ENCODE data around the gene PCGF1.

Gene PCGF1

DNA sequence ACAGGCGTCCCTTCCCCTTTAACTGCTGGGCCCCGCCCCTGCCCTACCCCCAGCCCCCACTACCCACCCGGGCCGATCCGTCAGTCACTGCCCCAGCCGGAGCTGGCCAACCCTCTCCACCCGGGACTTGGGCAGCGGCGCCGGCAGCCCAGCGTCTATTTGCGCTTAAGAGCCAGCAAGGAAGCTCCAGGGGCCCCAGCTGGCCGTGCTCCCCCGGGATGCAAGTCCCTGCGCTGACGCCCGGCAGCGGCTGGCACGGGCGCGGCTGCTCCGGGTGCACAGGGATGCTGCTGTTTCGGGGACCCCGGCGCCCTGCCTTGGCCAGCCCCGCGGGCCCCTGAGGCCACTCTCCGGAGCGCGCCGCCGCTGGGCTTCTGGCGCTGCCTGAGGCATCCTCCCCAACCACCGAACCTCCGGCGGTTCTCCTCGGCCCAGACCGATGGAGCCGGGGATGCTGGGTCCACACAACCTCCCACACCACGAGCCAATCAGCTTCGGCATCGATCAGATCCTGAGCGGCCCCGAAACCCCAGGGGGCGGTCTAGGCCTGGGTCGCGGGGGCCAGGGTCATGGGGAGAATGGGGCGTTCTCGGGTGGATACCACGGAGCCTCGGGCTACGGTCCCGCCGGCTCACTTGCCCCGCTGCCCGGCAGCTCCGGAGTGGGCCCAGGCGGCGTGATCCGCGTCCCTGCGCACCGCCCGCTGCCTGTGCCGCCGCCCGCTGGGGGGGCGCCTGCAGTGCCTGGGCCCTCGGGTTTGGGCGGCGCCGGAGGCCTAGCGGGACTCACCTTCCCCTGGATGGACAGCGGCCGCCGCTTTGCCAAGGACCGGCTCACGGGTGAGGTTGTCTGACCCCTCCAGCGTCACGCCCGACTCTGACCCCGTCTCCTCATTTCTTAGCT, 7.1 kb upstream of the PCGF1 start, which contains the start of gene TLX2:
Gene TLX2 (plus strand): TSS at position 83 of the 903 bp plus-strand sequence. CDS start 357 bp downstream, at position 440.
- no peak for DNase-seq

DNA sequence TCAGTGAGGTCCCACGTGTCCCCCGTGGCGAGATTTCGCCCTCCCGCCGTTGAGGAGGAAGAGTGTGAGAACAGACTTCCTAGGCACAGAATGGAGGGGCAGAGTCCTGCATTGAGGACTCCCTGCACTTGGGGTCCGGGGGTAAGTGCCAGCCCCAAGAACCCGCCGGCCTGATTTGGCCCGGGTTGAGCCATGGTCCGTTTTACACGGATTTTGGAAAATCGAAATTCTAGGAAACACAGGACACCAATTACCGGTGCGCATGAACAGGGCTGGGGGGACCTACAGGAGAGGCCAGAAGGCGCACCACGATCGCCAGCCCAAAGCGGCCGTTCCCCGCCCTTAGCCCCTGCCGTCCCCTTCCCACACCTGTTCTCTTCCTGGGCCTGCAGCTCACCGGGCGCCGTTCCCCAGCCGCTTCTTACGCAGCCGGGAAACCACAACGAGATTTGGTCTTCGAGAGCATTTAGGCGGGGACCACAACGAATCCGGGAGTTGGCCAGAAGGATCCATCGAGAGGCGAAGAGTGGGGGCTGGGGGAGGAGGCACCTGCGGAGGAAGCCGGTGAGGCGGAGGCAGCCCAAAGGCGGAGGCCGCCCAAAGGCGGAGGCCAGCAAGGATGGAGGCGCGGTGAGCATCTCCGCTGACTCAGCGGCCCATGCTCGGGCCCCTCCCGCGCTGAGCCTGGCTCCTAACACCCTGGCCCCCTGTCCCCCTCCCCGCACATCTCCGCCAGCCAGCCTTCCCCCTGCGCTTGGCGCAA, 6.3 kb upstream of the PCGF1 start:
- DNase-seq, result no peak

DNA sequence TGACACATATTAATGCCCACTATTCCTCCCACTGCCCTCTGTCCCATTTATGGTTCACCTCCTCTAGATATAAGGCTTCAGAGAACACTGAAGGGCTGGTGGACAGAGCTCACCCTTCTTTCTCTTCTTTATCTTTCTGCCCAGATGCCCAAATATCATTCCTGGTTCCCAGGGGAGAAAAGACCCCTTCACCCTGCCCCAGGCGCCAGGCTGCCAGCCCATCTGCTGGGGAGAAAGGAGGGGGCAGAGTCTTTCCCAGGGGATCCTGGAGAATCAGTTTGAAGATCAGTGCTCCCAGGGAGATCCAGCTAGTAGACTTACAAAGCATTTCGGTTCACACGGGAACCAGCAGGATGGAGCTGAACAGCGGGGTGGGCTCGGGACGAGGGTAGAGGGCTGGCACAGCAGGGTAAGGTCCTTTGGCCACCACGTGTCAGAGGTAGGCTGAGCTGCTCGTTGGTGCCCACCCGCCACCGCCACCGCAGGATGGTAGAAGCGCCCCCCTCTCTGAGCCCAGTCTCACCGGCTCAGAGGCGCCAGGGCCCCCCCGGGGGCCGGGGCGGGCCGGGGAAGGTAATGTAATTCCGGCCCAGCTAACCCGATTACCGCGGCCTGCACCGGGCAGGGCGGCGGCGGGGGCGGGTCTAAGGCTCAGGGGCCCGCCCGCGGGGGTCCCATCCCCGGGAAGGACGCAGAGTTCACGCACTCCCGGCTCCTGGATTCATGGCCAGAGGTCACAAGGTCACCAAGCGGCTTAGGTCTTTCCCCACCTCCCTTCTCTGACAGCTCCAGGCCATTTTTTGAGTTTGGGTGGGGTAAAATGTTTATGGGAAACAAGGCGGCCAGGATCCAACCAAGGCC, 5.5 kb upstream of the PCGF1 start:
- no peak for DNase-seq

DNA sequence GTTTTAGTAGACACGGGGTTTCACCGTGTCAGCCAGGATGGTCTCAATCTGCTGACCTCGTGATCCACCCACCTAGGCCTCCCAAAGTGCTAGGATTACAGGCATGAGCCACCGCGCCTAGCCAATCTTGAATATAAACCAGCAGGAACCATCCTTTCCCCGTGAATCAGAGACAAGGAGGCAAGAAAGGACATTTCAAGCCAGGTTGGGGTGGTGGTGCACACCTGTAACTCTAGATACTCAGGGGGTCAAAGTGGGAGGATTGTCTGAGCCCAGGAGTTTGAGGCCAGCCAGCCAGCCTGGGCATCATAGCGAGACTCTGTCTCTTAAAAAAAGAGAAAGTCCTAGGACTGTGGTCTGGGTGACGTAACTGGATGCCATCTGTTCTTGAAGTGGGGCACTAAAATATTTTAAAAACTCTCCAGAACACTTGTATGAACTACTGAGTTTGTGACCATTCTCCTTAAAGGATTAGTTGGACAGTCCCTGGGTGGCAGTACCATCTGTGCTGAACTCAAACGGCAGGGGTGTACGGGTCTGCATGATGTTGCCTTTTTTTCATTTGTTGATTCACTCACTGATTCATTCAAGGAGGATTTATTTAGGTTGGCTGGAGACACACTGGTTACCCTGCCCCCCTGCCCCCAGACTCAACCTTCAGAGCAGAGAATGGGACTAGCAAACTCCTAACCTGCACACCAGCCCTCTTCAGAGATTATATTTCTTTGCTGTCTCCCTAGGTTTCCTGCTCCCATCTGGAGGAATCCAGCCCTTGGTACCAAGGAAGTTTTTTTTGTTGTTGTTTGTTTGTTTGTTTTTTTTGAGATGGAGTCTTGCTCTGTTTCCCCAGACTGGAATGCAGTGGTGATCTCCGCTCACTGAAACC, 3.9 kb upstream of the PCGF1 start:
- DNase-seq, result no peak

DNA sequence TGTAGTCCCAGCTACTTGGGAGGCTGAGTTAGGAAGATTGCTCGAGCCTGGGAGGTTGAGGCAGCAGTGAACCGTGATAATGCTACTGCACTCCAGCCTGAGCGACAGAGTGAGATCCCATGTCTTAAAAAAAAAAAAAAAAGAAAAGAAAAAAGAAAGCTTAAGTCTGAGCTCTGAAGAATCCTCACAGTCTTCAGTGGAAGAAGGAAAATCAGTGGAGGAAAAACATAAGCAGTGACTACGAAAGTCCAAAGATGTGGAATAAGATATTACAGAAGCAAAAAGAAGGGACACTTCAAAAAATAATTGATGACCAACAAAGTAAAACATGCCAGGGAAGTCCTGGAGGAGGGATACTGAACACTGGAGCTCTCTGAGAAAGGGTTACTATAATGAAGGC, 2.8 kb upstream of the PCGF1 start:
- DNase-seq, result no peak

DNA sequence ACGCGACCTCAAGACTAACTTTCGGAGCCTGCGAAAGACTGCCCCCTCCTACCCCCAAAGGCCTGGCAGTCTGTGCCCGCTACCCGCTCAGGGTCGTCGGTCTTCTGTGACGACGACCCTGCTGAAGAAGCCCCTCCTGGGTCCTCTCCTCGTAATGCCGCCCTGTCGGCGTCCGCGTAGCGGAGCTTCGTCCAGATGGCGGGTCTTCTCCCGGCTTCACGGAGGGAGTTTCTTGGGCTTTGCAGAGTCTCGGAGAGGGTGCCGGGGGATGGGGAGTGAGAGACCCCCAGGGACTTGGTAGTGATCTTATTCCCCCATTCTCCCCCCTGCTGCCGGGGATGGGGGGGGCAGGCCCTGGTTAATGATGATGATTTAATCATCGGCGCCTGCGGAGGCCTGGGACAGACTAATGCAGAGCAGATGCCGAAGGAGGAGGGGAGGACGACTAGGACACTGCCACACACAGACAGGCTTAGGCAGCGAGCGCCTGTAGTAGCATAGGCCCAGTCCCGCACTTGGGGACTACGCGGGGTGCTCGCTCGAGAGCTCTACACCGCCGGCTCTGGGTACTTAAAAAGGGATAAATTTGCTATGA, 528 bp upstream of the PCGF1 start:
- DNase-seq, result no peak

DNA sequence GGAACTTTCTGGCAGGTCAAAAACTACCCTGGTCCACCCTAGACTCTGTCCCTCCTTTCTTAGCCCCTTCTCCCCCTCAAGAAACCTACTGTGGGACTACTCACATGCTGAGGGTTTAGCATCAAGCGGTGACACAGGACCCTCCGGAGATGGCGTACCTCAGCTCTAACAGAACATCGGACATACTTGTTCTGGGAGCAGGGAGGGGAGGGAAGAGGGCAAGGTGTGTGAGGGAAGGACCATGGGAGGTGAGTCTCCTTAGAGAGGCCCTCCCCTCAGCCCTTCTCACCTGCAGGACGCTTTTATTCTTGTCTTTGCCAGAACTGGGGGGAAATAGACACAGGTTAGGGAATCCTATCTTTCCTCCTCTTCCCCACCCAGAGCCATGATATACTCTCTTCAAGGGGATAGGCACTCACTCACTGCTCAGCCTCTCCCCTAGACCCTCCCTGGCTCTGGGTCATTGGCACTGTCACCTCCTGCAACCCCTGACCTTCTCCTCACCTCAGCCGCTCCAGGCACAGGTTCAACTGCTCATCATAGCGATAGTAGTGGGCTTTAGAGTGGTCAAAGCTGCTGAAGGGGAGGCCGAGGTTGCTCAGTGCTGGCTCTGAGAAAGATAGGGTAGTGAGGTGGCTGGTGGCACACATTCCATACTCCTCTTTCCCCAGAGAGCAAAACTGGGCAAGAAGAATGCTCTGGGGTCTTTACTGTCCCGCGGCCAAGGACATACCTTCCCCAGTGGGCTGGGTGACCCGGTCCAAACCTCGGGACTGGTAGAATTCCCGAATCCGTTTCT, 1.8 kb downstream of the PCGF1 start:
- no peak for DNase-seq

DNA sequence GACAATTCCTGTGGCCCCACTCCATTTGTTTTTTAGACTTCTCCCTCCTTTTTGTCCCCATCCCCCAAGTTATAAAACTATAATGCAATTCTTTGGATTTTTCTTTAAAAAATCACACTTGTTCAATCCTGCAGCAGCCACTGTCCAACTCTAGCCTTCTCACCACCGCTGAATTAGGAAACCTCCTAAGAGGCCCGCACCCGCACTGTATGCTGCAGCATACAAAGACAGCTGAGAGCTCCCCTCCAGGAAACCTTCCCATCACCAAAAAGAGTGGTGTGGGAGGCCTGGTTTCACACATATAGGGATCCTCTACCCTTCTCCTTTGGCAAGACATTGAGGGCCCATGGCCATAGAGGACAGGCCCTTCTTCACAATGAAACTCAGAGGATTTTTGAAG, 2.9 kb downstream of the PCGF1 start:
- DNase-seq, result no peak

DNA sequence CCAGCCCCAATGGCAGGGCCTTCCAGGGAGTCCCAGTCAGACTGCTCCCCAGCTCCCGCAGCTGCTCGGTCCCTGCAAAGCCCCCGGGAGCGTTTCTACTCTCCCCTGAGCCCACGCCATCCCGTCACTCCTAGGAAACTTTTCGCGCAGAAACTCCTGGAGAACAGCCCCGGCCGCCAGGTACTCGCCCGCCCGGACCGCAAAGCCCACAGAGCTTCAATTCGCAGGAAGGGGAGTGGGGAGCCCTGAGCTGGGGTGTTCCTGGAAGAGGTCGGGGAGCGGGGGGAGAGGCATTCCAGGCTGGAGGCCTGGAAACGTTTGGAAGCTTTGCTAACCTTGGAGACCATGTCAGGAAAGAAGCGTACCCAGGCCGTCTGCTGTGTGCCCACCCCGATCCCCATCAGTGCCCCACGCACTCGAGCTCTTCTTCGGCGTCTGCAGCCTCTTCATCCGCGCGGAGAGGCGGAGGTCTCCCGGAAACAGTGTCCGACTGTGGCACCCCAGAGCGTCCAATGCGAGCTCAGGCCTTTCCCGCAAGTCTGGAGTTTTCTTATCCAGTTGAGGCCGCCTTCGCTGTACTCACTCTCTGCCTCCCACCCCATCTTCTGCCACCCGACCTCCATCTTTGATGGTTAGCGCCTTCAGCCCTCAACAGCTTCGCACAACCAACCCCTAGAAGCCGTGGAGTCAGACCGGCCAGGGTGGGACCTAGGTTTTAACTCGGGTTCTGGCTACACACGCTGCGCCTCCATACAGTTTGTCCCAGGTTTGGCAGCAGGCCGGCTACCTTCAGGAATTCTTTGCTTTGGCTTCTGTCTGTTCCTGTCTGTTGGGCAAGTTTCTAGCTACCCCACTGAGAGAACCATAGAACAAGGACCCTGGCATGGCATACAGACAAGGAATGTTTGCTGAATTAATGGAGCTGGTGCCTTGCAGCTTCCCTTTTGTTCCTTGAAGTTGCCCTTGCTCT, 3.7 kb downstream of the PCGF1 start:
- no peak for DNase-seq

DNA sequence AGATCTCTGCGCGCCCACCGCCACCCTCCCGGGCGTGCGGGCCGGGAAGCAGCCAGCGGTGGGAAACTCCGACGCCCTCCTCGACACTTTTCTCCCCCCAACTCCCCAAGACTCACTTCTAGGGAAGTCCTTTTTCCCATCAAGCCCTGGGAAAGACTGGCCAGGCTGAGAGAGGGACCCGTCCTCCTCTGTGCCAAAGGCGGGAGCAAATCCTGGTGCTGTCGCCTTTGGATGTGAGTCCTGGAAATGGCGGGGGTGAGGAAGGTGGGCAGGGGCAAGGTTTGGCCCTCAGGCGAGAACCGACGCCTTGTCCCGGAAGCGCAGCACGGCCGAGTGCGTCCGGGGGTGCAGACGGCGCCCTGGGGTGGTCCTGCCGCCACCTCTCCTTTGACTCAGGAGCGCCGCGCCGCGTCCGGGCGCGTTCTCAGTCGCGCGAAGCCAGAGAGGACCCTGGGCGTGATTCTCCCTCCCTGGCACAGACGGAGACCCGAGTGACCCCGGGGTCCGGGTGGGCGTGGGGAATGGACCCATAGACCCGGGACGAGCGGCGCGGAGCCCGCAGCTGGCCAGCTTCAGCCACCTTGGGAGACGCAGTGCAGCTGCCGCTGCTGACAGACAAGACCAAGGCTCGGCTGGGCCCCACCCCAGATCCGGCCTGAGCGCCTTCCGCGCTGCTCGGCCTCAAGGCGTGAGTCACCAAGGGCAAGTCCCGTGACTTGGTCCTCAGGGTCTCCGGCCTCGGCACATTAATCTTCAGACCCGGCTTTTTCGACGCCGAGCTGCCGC, 4.6 kb downstream of the PCGF1 start:
- DNase-seq, result no peak

DNA sequence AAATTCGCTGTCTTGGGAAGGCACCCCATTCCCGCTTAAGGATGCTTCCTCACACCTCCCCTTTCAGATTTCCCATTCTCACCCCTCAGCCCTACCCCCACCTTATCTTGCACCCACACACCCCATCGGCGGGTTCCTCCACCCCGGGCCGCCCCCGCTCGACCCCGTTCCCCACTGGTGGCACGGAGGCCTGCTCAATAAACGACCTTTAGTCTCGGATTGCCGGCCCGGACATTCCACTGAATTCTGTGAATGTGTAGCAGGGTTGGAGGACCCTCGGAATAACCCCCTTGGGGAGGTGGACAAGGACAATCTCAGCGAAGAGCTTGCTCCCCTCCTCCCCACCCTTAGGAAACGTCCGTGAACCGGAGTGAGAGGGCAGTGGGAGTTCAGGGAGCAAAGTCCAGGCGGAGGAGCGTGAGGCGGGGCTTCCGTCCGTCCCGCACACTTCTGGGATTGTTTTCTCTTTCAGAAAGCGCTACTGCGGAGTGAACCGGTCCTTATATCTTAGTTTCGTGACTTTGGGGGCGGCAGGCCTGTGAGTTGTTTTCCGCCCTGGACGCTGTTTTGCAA, 5.3 kb downstream of the PCGF1 start:
- DNase-seq, result no peak

DNA sequence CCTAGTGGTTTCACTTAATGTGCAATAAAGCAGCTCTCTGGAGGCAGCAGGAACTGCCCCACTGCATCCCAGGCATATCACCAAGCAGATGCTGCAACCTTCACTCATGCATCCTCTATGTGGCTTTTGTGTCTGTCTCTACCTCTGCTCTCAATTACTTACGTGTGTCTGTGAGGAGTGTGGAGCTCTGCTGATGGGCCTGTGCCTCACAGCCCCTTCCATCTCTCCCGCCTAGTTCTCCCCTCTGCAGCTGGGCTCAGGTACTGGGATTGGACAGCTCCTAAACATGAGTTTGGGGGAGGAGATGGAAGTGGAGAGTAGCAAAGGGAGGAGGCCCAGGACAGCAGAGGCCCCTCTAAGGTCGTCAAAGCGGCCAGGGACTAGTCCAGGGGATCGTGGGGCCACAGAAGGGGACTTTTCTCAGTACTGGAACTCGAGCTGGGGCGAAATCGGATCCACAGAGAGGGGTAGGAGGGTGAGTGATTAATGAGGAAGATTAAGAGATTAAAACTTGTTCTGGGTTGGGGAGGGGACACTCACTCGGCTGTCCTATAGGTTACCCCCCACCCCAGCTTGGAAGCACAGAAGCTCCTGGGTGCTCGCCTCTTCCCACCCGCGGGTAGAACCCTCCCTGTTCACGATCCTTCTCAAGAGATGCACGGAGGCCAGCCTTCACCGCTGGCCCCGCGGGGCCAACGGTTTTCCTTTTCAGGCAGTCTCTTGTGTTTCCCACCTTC, 6.0 kb downstream of the PCGF1 start:
- no peak for DNase-seq

DNA sequence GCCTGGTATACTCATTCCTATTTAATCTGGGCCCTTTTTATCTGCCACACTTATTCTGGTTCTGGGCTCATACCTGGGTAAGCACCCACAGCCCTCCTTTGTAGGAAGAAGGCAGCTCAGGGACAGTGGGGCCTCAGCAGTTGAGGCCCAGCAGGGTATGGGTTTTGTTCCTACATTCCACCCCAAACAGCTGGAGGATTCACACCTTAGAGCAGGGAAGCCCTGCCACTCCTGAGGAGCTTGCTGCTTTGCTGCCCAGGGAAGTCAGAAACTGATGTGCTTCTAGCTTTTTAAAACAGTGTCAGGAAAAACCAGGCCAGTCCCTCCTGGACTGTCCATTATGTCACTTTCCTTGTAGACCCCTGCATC, 6.9 kb downstream of the PCGF1 start:
- no peak for DNase-seq

DNA sequence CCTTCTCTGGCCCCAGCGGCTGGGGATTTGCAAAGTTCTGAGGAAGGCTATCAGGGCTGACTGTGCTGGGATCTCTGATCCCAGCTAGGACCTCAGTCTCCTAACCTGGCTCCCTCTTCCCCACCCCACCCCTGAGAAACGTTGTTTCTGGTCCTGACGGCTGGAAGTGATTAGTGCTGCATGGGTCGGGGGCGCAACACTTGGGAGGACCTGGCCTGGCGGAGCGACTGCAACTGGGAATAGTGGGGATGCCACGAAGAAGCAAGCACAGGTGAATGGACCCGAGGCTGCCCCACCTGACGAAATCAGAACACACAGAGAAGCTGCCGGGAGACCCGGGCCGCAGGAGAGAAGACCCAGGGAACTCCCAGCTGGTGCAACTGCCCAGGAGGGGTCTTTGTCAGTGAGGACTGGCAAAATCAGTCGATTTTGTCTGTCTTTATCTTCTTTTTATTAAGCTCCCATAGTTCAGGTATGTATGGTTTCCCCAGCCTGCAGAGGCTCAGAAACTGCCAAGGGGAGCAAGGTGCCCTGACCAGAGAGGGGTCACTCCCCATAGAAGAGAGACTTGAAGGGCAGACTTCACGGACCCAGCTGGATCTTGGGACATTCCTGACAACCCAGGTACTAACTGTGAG, 7.4 kb downstream of the PCGF1 start:
- DNase-seq, result no peak

DNA sequence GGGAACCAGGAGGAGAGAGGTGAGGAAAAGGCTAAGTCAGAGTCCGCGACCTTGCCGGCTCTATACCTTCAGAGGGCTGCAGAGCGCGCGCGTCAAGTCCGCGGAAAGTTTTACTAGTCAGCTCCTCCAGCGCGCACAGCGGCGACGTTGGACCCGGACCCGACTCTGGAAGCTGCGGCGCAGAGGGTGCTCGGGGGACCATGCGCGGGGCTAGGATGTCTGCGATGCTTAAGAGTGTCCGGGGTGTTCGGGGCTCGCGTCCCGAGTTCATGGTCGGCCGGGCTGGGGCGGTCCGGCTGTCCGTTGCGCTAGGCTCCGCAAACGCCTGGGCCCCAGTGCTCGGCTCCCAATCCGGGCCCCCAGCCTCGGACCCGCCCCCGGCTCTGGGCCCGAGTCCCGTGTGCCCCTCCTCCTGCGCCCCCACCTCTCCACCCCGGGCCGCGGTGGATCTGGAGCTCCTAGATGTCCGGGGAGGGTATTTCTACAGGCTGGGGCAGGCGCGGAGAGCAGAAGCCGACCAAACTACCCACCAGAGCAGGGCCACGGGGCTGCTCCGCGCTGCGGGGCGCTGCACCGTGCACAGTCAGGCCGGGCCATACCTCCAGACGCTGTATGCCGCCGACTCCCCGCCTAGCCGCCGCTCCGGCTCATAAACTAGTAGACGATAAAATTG, 8.1 kb downstream of the PCGF1 start, which contains the start of gene LBX2:
Gene LBX2 (minus strand): TSS at position 337 of the 673 bp plus-strand sequence. CDS start 66 bp downstream, at position 271.
- no peak for DNase-seq

All from NCI-H1092 (cell line).